GM18951 (cell line): Measurements from ENCODE around the gene CASKIN2.

Experiments used
- POLR2A ChIP-seq: IDR thresholded peaks from 4 replicates; pipeline ENCODE4 v1.6.1; 2011; ENCODE audit warnings: mild to moderate bottlenecking; ENCODE audit not compliant: insufficient read length, insufficient read depth; ENCODE audit errors: extremely low read depth
- in situ Hi-C: fragments of 300-500 bp; cut with MboI; formaldehyde crosslinking; loops from one replicate; pipeline ENCODE4 v1.12.0; 2022; ENCODE audit warnings: low sequenced_read_pairs, mixed read lengths, inconsistent platforms; ENCODE audit not compliant: unreplicated experiment

CASKIN2 gene

DNA sequence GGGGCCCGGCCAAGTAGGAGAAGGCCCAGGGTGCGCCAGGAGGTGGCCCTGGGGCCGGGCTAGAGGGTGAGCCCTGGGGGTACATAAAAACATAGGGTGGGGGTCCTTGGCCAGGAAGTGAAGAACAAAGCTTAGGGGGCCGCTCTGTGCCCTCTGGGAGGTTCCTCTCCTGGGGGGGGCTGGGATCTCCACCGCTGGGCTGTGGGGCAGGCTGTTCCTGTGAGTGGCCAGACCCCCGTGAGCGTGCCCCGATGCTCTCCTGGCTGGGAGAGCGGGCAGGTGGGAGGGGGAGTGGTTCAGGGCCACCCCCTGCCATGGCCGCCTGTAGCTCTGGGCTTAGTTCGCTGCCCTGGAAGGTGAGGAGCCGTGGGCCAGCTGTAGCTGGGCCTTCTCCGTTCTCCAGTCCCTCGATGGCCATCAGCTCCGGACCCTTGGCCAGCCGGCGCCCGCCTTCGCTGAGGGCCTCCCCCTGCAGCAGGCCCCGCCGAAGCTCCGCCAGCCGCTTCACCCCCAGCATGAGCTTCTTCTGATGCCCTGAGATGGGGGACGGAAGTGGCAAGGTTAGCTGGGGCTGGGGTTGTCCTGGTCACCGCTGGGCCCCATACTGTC lies 12.5 kb downstream of the CASKIN2 start:
- no peak for TF ChIP-seq POLR2A
- in situ Hi-C loops: no loop called here

DNA sequence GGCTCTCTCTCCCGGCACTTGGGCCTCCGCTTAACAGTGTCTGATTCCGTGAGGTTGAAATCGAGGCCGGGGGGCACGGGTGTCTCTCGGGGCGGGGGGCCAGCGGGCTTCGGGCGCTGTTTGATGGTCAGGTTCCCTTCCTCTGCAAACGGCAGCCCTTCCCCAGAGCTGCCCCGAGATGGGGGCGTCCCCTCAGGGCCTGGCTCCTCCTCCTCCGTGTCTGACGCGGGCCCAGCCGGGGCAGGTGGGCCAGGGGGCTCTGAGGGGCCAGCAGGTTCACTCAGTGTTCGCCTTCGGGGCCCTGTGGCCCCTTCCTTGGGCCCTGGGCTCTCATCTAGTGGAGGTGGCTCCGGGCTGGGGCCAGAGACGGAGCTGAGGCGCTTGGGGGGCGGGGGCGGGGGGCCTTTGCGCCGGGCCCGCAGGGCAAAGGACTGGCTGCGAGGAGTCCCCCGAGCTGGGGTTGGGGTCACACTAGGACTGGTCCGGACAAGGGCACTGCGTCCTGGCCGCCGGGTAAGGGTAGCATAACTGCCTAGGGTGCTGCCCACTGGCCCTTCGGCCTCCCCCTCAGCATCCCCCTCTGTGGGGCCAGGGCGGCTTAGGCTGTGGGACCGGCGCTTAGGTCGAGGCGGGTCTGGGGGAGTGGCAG lies 13.1 kb downstream of the CASKIN2 start:
- in situ Hi-C loops: no loop called here
- TF ChIP-seq POLR2A: no peak

DNA sequence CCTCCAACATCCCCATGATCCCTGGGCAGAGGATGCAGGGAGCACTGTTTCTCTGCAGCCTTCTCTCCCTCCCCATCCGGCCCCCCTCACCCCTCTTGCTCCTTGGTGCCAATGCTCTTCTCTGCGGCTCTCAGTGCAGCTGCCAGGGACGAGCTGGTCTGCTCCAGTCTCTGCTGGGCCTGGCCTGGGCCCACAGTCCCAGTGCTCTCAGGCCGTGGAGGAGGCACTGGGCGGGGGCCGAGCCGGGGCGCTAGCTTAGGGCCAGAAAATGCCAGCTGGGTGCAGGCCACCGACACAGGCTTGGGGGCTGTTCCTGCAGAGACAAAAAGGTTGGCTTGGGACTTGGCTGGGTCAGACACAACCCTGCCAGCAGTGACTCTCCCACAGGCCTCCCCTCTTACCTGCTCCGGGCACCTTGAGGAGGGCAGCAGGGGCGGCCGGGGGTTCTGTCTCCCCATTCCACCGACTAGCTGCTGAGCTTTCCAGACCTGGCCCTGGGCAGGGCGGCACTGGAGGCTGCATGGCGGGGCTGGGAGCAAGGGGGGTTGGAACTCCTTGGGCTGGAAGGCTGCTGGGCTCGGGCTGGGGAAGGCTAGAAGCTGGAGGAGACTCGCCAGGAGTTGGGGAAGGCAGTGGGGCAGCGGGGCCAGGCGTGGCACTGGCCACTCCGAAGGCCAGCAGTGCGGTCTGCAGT lies 13.8 kb downstream of the CASKIN2 start:
- TF ChIP-seq POLR2A: no peak

GRCh38 chr17:75500419-75501216 lies 14.7 kb downstream of the CASKIN2 start:
- TF ChIP-seq POLR2A: no peak
- in situ Hi-C loops: no loop called here

More for the DNA sequence above, 13.8 kb downstream of the CASKIN2 start:
- in situ Hi-C loops: no loop called here

- in situ Hi-C loops: no loop called here
- no peak for TF ChIP-seq POLR2A
These were observed 15.9 kb downstream of the CASKIN2 start for GRCh38 chr17:75499313-75500022.

- TF ChIP-seq POLR2A: no peak
- in situ Hi-C loops: no loop called here
These were observed 16.6 kb downstream of the CASKIN2 start for GRCh38 chr17:75498726-75499213.

GRCh38 chr17:75498039-75498725 lies 17.2 kb downstream of the CASKIN2 start:
- TF ChIP-seq POLR2A: no peak
- in situ Hi-C loops: no loop called here

GRCh38 chr17:75496005-75496404 lies 19.3 kb downstream of the CASKIN2 start:
- in situ Hi-C loops: no loop called here
- TF ChIP-seq POLR2A: no peak

- in situ Hi-C loops: no loop called here
- TF ChIP-seq POLR2A: no peak
These were observed 20.9 kb downstream of the CASKIN2 start for GRCh38 chr17:75494326-75494877.

GRCh38 chr17:75493476-75494129 lies 21.7 kb downstream of the CASKIN2 start:
- no peak for TF ChIP-seq POLR2A
- in situ Hi-C loops: no loop called here

- TF ChIP-seq POLR2A: no peak
- in situ Hi-C loops: no loop called here
These were observed 22.7 kb downstream of the CASKIN2 start for GRCh38 chr17:75492555-75493168.
